HG03575 (cell line): Measurements from ENCODE around the gene SLC25A53.
"Not testable (repeated sequence)": the region's sequence is repeated elsewhere in the genome, so short reads cannot be mapped to it uniquely, and the experiment has no call there.

ENCODE experiments used
- ATAC-seq: cut with Tn5 transposase; IDR thresholded peaks from one replicate; pipeline ENCODE4 v1.9.1; 2021; ENCODE audit not compliant: unreplicated experiment, insufficient number of reproducible peaks, low FRiP score; ENCODE audit errors: extremely low read depth

SLC25A53 gene

GRCh38 chrX:104085477-104085876 is 71.3 kb downstream of the SLC25A53 start:
- ATAC-seq, result no peak

GRCh38 chrX:104084534-104085277 is 72.1 kb downstream of the SLC25A53 start:
- ATAC-seq, result no peak

- no peak for ATAC-seq
Measured at GRCh38 chrX:104084063-104084462, 72.7 kb downstream of the SLC25A53 start.

- not testable (repeated sequence) for ATAC-seq
Measured at GRCh38 chrX:104077854-104078253, 79.0 kb downstream of the SLC25A53 start.

GRCh38 chrX:104075778-104076445 is 80.9 kb downstream of the SLC25A53 start, which contains the start of gene TMSB15C:
Gene TMSB15C (minus strand): TSS chrX:104076236.
- not testable (repeated sequence) for ATAC-seq

GRCh38 chrX:104062636-104063035 is 94.2 kb downstream of the SLC25A53 start:
- ATAC-seq, result not testable (repeated sequence)

GRCh38 chrX:104054956-104055355 is 101.9 kb downstream of the SLC25A53 start:
- not testable (repeated sequence) for ATAC-seq
